Activated CD4-positive, CD25-positive, alpha-beta regulatory T cell (primary cell): ENCODE measurements around the gene ACAP3.

ENCODE experiments used
- DNase-seq, 4 experiments: peaks; one replicate each; lab custom pipeline; 2025; lab: John Stamatoyannopoulos, UW

ACAP3 gene

DNA sequence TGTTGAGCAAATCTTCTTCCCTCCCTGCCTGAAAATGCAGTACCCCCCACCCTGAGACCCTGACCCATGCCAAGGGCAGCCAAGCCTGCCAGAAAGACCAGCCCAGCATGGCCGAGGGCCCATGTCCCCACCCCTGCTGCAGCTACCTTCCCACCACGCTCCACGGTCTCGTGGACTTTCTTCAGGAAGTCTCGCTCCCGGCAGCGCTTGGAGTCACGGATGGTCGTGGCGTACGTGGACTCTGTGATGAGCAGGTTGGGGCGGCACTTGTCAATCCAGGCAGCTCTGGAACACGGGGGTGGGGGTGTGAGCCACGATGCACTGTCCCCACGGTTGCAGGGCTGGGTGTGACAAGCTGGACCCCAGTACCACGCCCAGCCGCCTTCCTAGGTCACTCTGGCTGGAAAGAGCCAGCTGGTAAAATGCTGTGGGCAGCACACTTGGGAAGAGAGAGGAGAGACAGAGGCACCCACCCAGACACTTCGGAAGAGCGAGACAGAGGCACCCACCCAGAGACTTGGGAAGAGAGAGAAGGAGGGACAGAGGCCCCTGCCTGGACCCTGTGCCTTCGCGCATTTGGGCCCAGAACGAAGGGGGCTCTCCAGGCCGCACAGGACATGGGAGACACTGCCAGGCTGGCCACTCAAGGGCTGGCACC lies 7.1 kb upstream of the ACAP3 start:
- DNase-seq = no peak

- DNase-seq = no peak
These were observed 6.5 kb upstream of the ACAP3 start for GRCh38 chr1:1314237-1314586.

DNA sequence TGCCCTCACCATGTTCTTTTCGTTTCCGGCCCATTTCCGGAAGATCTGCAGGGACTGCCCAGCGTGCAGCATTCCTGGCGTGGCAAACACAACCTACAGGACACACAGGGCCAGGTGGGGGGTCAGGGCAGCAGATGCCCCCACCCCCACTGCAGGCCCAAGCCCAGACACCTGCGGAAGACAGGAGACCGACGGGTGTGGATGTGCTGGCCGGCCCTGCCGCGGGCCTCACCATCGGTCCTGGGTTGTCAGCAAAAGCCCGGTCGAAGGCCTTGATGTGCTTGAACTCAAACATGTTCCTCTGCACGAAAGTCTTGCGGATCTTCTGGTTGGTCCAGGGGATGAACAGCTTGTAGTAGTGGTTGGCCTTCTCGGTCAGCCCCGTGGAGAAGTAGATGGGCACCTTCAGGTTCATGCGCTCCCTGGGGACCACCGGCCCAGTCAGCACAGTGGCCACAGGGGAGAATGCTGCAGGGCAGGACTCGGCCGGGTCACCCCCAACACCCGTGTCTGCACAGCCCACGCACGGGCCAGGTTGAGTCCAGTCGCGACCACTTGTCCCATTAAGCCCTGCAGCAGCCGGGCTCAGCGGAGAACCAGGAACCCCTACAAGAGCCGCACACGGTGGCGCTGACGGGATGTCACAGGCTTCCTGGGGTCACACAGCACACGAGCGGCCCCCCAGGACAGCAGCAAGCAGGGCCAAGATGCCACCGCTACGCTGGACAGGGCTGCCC lies 5.9 kb upstream of the ACAP3 start:
- no peak for DNase-seq

DNA sequence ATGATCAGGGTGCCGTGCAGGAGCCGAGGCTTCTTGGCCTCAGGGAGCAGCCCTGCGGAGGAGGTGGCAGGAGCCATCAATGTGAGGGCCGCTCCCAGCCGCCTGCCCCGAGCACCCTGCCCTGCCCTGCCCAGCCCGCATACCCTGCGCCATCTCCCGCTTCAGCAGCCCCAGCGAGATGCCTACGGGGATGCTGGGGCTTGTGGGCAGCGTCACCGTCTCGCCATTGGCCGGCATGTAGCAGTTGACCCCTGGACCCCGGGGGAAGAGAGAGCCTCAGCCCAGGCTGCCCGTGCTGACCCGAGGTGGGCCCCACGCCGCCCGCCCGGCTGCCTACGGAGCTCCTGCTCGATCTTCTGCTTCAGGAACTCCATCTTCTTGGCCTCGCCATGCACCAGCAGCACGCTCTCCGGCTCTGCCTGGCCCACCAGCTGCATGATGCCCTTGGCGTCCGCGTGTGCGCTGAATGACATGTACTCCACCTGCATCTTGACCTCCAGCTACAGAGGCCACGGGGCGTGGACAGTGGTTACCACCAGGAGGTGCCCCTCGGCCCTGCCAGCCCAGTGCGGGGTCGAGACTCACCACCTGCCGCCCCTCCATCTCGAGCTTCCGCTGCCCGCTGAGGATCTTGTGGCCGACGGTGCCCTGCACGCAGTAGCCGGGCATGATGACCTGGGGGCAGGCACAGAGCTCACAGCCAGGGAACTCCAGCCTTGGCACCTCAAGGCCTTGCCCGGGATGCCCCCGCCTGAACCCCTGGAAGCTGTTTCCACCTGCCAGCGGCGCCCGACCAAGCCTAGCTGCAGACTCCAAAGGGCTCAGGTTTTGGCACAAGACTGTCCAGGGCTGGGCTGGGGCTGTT lies 5.0 kb upstream of the ACAP3 start:
- no peak for DNase-seq

DNA sequence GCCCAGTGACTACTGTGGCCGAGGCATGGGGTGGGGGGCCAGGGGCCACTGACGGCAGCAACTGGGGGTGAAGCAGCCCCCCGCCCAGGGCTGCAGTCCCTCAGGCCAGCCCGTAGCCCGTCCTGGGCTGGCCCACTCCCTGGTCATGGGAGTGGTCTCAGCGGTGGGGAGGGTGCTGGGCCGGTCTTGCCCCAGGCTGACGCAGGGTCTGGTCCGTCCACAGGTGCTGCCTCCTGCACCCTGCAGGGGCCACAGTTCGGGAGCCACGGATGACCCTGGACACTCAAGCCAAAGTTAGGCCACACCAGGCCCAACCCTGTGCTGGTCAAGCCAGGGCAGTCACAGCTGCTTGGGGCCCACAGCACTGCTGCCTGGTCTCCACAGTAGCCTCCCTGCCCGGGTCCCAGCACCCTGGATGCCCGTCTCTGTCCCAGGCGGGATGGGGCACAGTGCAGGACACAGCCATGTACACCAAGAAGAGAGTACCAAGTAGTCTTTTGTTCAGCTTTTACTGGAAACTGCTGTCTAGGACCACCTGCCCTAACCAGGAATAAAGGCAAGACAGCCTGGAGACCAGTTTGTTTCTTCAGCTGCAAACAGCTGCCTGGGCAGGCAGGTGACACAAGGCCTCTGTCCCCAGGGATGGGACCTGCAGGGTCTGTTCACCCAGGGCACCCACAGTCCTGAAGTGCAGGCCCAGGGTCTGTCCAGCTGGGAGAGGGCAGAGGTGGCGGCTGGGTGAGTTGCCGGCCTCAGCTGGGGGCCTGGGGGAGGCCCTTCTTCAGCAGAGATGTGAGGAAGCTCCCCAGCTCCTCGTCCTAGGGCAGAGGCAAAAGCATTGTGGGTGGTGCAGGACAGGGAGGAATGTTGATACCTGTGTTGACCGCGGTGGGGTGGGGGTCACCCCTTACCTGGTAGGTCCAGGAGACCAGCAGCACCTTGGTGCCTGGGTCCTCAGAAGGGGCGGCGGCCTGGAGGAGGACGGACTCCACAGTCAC lies 3.7 kb upstream of the ACAP3 start:
- DNase-seq = no peak

DNA sequence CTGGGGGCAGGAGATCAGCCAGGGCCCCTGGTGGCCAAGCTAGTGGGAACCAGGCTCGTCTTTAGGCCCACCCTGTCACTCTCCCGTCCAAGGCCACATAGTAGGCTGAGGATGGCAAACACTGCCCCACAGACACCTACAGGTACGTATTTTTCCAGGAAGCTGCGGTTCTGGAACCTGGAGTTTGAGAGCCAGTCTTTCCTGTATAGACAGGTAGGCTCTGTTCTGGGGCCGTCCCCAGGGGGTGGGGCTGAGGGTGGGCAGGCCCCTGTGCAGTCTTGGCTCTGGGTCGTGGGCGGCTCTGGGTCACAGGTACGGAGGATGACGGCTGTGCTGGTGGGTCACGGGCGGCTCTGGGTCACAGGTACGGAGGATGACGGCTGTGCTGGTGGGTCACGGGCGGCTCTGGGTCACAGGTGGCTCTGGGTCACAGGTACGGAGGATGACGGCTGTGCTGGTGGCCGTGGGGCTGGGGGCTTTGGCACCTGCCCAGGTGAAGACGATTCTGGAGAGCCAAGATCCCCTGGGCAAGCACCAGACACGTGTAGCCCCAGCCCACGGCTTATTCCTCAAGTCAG lies 2.8 kb upstream of the ACAP3 start:
- DNase-seq = no peak

DNA sequence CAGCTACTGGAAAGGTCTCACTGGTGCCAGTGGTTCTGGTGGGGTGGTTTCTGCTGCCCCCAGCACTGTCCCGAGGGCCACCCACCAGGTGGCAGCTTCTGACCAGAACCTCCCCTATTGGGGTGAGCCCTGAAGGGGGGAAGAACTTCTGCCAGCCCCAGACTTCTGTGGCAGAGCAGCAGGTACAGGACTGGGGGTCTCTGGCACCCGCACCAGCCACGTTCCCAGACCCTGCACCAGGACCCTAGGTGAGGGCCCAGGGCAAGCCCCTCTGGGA lies 2.3 kb upstream of the ACAP3 start:
- DNase-seq = no peak

- no peak for DNase-seq
These were observed 1.8 kb upstream of the ACAP3 start for GRCh38 chr1:1309251-1310108.

- DNase-seq = no peak
These were observed 1.1 kb upstream of the ACAP3 start for GRCh38 chr1:1308756-1309250.

DNA sequence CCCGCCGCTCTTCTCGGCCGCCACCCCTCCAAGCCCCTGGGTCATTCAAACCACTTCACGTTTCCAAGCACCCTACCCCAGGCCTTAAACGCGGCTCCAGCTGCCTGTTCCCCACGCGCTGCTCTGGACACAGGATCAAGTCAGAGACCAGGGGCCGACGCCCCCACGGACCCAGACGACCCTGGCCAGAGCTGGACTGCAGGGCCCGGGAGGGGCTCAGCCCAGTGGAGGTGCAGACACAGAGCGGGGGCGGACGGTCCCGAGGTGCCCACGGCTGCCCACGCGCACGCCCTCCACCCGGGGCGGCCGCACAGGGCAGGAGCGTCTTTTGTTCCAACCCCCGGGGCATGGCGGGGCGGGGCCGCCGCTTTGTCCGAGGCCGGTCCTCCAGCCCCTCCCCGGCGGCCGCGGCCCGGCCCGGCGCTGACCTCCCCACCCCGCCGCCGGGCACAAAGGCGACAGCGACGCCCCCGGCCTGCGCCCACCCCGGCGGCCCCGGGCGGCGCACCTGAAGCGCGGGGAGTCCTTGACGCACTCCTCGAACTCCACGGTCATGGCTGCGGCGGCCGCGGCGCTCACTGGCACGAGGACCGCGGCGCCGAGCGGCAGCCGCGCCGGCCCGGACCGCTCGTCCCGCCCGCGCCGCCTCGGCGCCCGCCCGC lies 338 bp downstream of the ACAP3 start:
- DNase-seq = no peak

GRCh38 chr1:1306661-1307260 lies 969 bp downstream of the ACAP3 start:
- DNase-seq = no peak

DNA sequence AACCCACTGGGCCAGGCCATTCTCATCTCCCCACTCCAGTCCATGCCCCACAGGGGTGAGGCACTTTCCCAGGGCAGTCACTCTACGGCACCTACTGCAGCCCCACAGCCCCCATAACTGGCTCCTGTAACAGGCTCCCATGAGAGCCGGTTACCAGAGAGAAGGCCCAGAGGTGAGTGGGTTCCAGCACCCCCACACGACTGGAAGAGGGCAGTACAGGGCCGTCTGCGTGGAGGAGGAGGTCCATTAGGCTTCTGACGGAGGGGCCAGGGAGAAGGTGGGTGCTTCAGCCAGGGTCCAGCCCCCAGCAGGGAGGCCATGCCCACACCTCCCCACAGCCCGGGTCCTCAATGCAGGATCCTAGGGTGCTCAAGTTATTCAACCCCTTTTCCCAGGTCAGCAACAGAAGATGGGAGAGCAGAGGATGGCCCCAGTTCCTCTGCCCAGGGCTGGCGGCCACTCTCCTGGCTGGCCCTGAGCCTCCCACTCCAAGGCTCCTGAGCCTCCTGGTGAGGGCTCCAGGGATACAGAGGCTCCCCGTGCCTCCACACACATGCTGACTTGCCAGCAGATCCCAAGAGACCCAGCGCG lies 1.6 kb downstream of the ACAP3 start:
- DNase-seq = no peak

GRCh38 chr1:1305300-1306069 lies 2.2 kb downstream of the ACAP3 start:
- peak in 3 of 4 experiments; percentile 36 to 56 (median 52) for DNase-seq

DNA sequence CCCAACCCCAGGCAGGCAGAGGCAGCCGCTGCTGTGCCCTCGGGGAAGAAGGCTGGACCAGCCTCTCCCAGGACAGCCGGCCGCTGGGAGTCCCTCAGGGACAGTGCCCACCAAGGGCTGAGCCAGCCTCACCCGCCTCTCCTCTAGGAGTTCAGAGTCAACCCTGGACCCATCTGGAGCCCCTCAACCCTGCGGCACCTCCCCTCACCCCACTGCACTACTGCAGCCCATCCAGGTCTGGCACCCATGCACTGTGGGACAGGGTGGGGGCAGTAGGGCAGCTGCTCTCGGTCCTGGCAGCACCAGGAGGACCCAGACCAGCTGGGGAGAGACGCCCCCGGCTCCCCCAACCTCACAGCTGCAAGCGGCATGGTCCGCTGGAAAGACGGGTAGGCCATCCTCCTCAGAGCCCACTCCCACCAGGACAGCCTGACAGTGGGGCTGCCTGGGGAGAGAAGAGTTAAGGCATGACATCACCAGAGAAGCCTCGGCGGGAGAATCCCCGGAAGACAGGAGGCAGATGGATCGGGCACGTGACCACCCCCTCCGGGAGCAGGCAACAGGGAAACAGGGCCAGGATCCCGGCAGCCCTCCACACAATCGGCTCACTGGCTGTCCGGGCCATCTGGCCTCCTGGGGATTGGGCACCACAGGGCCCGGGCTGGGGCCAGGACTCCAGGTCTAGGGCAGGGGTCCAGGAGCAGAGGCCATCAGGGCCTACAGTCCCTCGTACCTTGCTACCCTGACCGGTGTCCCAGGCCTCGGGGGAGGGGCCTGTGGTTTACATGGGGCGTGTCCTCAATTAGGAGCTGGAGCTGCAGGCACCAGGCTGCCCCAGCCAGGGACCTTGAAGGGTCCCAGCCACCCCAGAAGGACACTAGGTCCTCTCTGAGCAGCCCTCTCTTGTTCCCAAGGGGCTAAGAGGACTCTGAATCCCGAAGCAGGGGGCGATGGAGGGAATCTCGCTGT lies 3.1 kb downstream of the ACAP3 start:
- no peak for DNase-seq

GRCh38 chr1:1303736-1304135 lies 4.0 kb downstream of the ACAP3 start:
- no peak for DNase-seq

- DNase-seq = no peak
These were observed 4.7 kb downstream of the ACAP3 start for GRCh38 chr1:1302951-1303509.

- no peak for DNase-seq
These were observed 5.7 kb downstream of the ACAP3 start for GRCh38 chr1:1302006-1302430.
